ENCODE measurements around the gene NFE2L2. TPM values are rescaled to one million over a fixed set of nuclear protein-coding genes. Genes with fewer than 3 reads are reported as not detected.

Gene NFE2L2
- total and polyA plus RNA-seq, 9 of the 15 experiments (the other 6 are each of a cell fraction or from before 2014, with no cell fraction given), result 29.3 to 120 (median 59.3) TPM

DNA sequence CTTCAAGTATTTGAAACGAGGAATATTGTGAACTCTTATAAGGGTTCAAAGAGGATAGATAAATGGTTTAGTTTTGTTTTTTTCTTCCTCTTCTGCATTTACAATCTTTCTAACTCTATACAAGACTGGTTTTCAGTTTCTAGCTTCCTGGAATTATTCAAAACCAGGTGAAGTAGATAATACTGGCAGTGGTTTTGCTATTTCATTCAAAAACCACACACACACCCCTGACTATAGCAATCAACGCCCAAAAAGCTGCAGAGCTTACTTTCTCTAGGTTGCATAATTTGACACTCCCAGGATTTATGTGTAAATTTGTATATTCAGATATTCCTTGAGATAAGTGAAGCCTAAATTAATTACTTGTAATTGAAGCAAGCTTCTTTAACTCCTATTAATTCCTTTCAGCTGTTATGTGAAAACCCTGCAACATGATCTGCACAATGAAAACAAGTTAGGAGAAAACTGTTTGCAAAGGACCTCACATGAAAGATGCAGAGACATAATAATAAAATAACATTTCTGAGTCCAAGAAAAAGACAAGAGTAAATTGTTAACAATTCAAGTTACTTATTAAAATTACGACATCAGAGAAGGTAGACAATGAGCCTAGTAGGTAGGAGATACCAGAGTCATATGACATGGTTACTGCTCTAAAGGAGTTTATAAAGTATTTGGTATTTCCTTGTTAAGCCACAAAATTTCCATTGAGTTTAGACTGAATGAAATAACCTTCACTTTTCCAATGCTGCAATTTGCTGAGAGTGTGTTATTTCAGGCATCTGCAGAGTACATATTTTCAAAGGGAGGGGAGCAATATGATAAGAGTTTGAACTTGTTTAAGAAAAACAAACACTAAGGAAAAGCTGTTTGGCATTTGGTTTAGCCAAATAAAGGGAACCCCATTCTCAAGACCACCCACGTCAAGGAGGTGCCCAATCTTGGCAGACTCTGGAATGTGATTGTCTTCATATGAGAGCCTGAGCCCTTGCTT, 1.6 kb upstream of the NFE2L2 start (continued):
- TF ChIP-seq, protein P1, sequence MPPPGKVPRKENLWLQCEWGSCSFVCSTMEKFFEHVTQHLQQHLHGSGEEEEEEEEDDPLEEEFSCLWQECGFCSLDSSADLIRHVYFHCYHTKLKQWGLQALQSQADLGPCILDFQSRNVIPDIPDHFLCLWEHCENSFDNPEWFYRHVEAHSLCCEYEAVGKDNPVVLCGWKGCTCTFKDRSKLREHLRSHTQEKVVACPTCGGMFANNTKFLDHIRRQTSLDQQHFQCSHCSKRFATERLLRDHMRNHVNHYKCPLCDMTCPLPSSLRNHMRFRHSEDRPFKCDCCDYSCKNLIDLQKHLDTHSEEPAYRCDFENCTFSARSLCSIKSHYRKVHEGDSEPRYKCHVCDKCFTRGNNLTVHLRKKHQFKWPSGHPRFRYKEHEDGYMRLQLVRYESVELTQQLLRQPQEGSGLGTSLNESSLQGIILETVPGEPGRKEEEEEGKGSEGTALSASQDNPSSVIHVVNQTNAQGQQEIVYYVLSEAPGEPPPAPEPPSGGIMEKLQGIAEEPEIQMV (tag; conservative IDR thresholded peaks at IDR 0.05; ENCODE audit: low read depth), result no peak
- no peak for TF ChIP-seq DLX4 (CRISPR knock-in tag; IDR thresholded peaks at IDR 0.05)
- TF ChIP-seq BDP1 (IDR thresholded peaks at IDR 0.05; ENCODE audit: insufficient read depth, insufficient read length), result no peak
- TF ChIP-seq NFYB (IDR thresholded peaks at IDR 0.05; ENCODE audit: extremely low read depth, insufficient read length), result no peak
- TF ChIP-seq EP300 (IDR thresholded peaks at IDR 0.05; ENCODE audit: low read length), result peak; percentile 97
- TF ChIP-seq, protein P2, sequence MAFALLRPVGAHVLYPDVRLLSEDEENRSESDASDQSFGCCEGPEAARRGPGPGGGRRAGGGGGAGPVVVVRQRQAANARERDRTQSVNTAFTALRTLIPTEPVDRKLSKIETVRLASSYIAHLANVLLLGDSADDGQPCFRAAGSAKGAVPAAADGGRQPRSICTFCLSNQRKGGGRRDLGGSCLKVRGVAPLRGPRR (CRISPR knock-in tag; IDR thresholded peaks at IDR 0.05), result no peak
- TF ChIP-seq ZFP30 (CRISPR knock-in tag; IDR thresholded peaks at IDR 0.05; ENCODE audit: borderline replicate concordance), result no peak
- TF ChIP-seq, protein P3, sequence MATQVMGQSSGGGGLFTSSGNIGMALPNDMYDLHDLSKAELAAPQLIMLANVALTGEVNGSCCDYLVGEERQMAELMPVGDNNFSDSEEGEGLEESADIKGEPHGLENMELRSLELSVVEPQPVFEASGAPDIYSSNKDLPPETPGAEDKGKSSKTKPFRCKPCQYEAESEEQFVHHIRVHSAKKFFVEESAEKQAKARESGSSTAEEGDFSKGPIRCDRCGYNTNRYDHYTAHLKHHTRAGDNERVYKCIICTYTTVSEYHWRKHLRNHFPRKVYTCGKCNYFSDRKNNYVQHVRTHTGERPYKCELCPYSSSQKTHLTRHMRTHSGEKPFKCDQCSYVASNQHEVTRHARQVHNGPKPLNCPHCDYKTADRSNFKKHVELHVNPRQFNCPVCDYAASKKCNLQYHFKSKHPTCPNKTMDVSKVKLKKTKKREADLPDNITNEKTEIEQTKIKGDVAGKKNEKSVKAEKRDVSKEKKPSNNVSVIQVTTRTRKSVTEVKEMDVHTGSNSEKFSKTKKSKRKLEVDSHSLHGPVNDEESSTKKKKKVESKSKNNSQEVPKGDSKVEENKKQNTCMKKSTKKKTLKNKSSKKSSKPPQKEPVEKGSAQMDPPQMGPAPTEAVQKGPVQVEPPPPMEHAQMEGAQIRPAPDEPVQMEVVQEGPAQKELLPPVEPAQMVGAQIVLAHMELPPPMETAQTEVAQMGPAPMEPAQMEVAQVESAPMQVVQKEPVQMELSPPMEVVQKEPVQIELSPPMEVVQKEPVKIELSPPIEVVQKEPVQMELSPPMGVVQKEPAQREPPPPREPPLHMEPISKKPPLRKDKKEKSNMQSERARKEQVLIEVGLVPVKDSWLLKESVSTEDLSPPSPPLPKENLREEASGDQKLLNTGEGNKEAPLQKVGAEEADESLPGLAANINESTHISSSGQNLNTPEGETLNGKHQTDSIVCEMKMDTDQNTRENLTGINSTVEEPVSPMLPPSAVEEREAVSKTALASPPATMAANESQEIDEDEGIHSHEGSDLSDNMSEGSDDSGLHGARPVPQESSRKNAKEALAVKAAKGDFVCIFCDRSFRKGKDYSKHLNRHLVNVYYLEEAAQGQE (IDR thresholded peaks at IDR 0.05; ENCODE audit: borderline replicate concordance), result no peak
- TF ChIP-seq, protein P3 (CRISPR knock-in tag; IDR thresholded peaks at IDR 0.05; ENCODE audit: low read depth), result no peak
- peak; percentile 80 for TF ChIP-seq ZNF316 (IDR thresholded peaks at IDR 0.05)
- TF ChIP-seq, protein P4, sequence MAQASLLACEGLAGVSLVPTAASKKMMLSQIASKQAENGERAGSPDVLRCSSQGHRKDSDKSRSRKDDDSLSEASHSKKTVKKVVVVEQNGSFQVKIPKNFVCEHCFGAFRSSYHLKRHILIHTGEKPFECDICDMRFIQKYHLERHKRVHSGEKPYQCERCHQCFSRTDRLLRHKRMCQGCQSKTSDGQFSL (CRISPR knock-in tag; IDR thresholded peaks at IDR 0.05), result no peak
- TF ChIP-seq, protein P4 (tag; IDR thresholded peaks at IDR 0.05), result no peak
- TF ChIP-seq ELF1 (tag; IDR thresholded peaks at IDR 0.05), result peak; percentile 46; the same call in 1 of the 2 replicates
- no peak; the same call in 1 of the 2 replicates for TF ChIP-seq ZNF644 (tag; IDR thresholded peaks at IDR 0.05; ENCODE audit: low read depth)
- no peak for TF ChIP-seq SRF (CRISPR knock-in tag; IDR thresholded peaks at IDR 0.05)

Measured in K562 (cell line).